ENCODE results near the gene TUBB2A. TPM values are rescaled to one million over a fixed set of nuclear protein-coding genes. Genes with fewer than 3 reads are reported as not detected.
A peak's percentile ranks its signal among the peaks of the same experiment; 100 is the strongest.

Gene TUBB2A
- total RNA-seq, 1 experiment from 2014 or later, result 89.8 TPM

GRCh38 chr6:3152689-3153088, 4.7 kb downstream of the TUBB2A start:
- no peak for DNase-seq
- H3K9me3 Mint-ChIP-seq (ENCODE audit: unreplicated experiment), result no peaks in the 10 kb centered on the region
- no peak for TF ChIP-seq CTCF (IDR thresholded peaks at IDR 0.05; ENCODE audit: insufficient read depth in 1 of 2, low read depth in 1 of 2, low read length in 1 of 2, severe bottlenecking in 1 of 2, unreplicated experiment in 1 of 2)
- H3K36me3 Mint-ChIP-seq (ENCODE audit: insufficient read depth, unreplicated experiment), result peaks cover 32% of the 10 kb centered on the region
- TSS peak; percentile 43 for BruUV-seq (replicated peaks)
- Histone ChIP-seq H3K4me1 (no peaks in the 10 kb centered on the region), H3K4me3 (ENCODE audit: low read depth, low read length) (no peak overlapping the region), H3K9me3 (no peaks in the 10 kb centered on the region), H3K36me3 (ENCODE audit: control insufficient read depth, insufficient read depth, low read length) (peaks cover 2% of the 10 kb centered on the region), H3K27me3 (replicated peaks; ENCODE audit: control insufficient read depth, insufficient read depth, low read length) (no peaks in the 10 kb centered on the region)
- intact Hi-C loops (cut with micrococcal nuclease; ENCODE audit: unreplicated experiment), result no loop called here
- CTCF ChIA-PET, result no interaction called here
- no peak overlapping the region for H3K27ac Mint-ChIP-seq (ENCODE audit: unreplicated experiment)
- no peak overlapping the region for H3K4me3 Mint-ChIP-seq (ENCODE audit: unreplicated experiment)
- H3K27me3 Mint-ChIP-seq (ENCODE audit: insufficient read depth, unreplicated experiment), result no peaks in the 10 kb centered on the region
- POLR2A ChIA-PET, result no interaction called here
- no peaks in the 10 kb centered on the region for H3K4me1 Mint-ChIP-seq (ENCODE audit: low read depth, unreplicated experiment)

- Mint-ChIP-seq H3K9me3 (ENCODE audit: unreplicated experiment) (no peaks in the 10 kb centered on the region), H3K27me3 (ENCODE audit: insufficient read depth, unreplicated experiment) (no peaks in the 10 kb centered on the region), H3K27ac (ENCODE audit: unreplicated experiment) (no peak overlapping the region), H3K4me3 (ENCODE audit: unreplicated experiment) (no peak overlapping the region), H3K4me1 (ENCODE audit: low read depth, unreplicated experiment) (no peaks in the 10 kb centered on the region), H3K36me3 (ENCODE audit: insufficient read depth, unreplicated experiment) (peaks cover 35% of the 10 kb centered on the region)
- TF ChIP-seq CTCF (IDR thresholded peaks at IDR 0.05; ENCODE audit: insufficient read depth in 1 of 2, low read depth in 1 of 2, low read length in 1 of 2, severe bottlenecking in 1 of 2, unreplicated experiment in 1 of 2), result no peak
- Histone ChIP-seq H3K27me3 (replicated peaks; ENCODE audit: control insufficient read depth, insufficient read depth, low read length) (no peaks in the 10 kb centered on the region), H3K4me3 (ENCODE audit: low read depth, low read length) (no peak overlapping the region), H3K36me3 (ENCODE audit: control insufficient read depth, insufficient read depth, low read length) (peaks cover 2% of the 10 kb centered on the region), H3K9me3 (no peaks in the 10 kb centered on the region), H3K4me1 (no peaks in the 10 kb centered on the region)
- intact Hi-C loops (cut with micrococcal nuclease; ENCODE audit: unreplicated experiment), result no loop called here
- ChIA-PET CTCF (interaction anchor here (1.1 kb wide), 1 partner anchor 100 kb away, joined by 4 read pairs; no protein-coding TSS in a partner anchor), POLR2A (no interaction called here)
- BruUV-seq (replicated peaks), result no TSS peak
- no peak for DNase-seq
Measured at GRCh38 chr6:3151691-3152090, 5.7 kb downstream of the TUBB2A start.

- Histone ChIP-seq H3K9me3 (no peaks in the 10 kb centered on the region), H3K4me1 (no peaks in the 10 kb centered on the region), H3K4me3 (ENCODE audit: low read depth, low read length) (no peak overlapping the region), H3K36me3 (ENCODE audit: control insufficient read depth, insufficient read depth, low read length) (peaks cover 2% of the 10 kb centered on the region), H3K27me3 (replicated peaks; ENCODE audit: control insufficient read depth, insufficient read depth, low read length) (no peaks in the 10 kb centered on the region)
- DNase-seq, result no peak
- CTCF ChIA-PET, result no interaction called here
- Mint-ChIP-seq H3K27me3 (ENCODE audit: insufficient read depth, unreplicated experiment) (no peaks in the 10 kb centered on the region), H3K9me3 (ENCODE audit: unreplicated experiment) (no peaks in the 10 kb centered on the region), H3K4me3 (ENCODE audit: unreplicated experiment) (no peak overlapping the region), H3K4me1 (ENCODE audit: low read depth, unreplicated experiment) (no peaks in the 10 kb centered on the region), H3K27ac (ENCODE audit: unreplicated experiment) (no peak overlapping the region), H3K36me3 (ENCODE audit: insufficient read depth, unreplicated experiment) (peaks cover 27% of the 10 kb centered on the region)
- no peak for TF ChIP-seq CTCF (IDR thresholded peaks at IDR 0.05; ENCODE audit: insufficient read depth in 1 of 2, low read depth in 1 of 2, low read length in 1 of 2, severe bottlenecking in 1 of 2, unreplicated experiment in 1 of 2)
- no TSS peak for BruUV-seq (replicated peaks)
- POLR2A ChIA-PET, result no interaction called here
- intact Hi-C loops (cut with micrococcal nuclease; ENCODE audit: unreplicated experiment), result no loop called here
Measured at GRCh38 chr6:3147914-3148757, 9.2 kb downstream of the TUBB2A start.
